EL (cell line): ENCODE data around the gene DNAJC27.
A peak's percentile ranks its signal among the peaks of the same experiment; 100 is the strongest.

Source experiments
- DNase-seq: peaks from one replicate; pipeline ENCODE4 v3.0.0-alpha.2; 2016

DNAJC27 gene

GRCh38 chr2:24970483-24971285 is 1.1 kb downstream of the DNAJC27 start:
- peak; percentile 37 for DNase-seq

GRCh38 chr2:24969784-24970183 is 2.0 kb downstream of the DNAJC27 start:
- no peak for DNase-seq

- DNase-seq: no peak
These were observed 9.9 kb downstream of the DNAJC27 start for GRCh38 chr2:24961903-24962302.

- DNase-seq: no peak
These were observed 12.0 kb downstream of the DNAJC27 start for GRCh38 chr2:24959761-24960160.

- no peak for DNase-seq
These were observed 13.3 kb downstream of the DNAJC27 start for GRCh38 chr2:24958411-24958935.

GRCh38 chr2:24957976-24958375 is 13.8 kb downstream of the DNAJC27 start:
- no peak for DNase-seq

- DNase-seq: no peak
These were observed 14.5 kb downstream of the DNAJC27 start for GRCh38 chr2:24957221-24957620.

GRCh38 chr2:24955921-24956320 is 15.8 kb downstream of the DNAJC27 start:
- no peak for DNase-seq

GRCh38 chr2:24955232-24955631 is 16.5 kb downstream of the DNAJC27 start:
- DNase-seq: no peak

- no peak for DNase-seq
These were observed 21.7 kb downstream of the DNAJC27 start for GRCh38 chr2:24950102-24950501.

- DNase-seq: no peak
These were observed 23.2 kb downstream of the DNAJC27 start for GRCh38 chr2:24948506-24948905.

- no peak for DNase-seq
These were observed 24.1 kb downstream of the DNAJC27 start for GRCh38 chr2:24947561-24948157.

- peak; percentile 45 for DNase-seq
These were observed 25.8 kb downstream of the DNAJC27 start for GRCh38 chr2:24945907-24946306.

GRCh38 chr2:24943427-24944053 is 28.2 kb downstream of the DNAJC27 start:
- DNase-seq: no peak

- no peak for DNase-seq
These were observed 32.4 kb downstream of the DNAJC27 start for GRCh38 chr2:24939353-24939752.

- DNase-seq: no peak
These were observed 34.5 kb downstream of the DNAJC27 start for GRCh38 chr2:24937236-24937635.

- no peak for DNase-seq
These were observed 36.6 kb downstream of the DNAJC27 start for GRCh38 chr2:24935145-24935544.

GRCh38 chr2:24932715-24933114 is 39.0 kb downstream of the DNAJC27 start:
- DNase-seq: no peak

GRCh38 chr2:24930768-24931167 is 41.0 kb downstream of the DNAJC27 start:
- no peak for DNase-seq

- DNase-seq: no peak
These were observed 42.5 kb downstream of the DNAJC27 start for GRCh38 chr2:24929230-24929629.

GRCh38 chr2:24928036-24928435 is 43.7 kb downstream of the DNAJC27 start:
- DNase-seq: no peak

- peak; percentile 22 for DNase-seq
These were observed 45.0 kb downstream of the DNAJC27 start for GRCh38 chr2:24926602-24927252.

GRCh38 chr2:24926220-24926601 is 45.5 kb downstream of the DNAJC27 start:
- no peak for DNase-seq
